Measurements from ENCODE around the gene N4BP2L2. TPM values are rescaled to one million over a fixed set of nuclear protein-coding genes. Genes with fewer than 3 reads are reported as not detected.

Gene N4BP2L2
- total RNA-seq, 1 donor from 2014 or later: 168 TPM

DNA sequence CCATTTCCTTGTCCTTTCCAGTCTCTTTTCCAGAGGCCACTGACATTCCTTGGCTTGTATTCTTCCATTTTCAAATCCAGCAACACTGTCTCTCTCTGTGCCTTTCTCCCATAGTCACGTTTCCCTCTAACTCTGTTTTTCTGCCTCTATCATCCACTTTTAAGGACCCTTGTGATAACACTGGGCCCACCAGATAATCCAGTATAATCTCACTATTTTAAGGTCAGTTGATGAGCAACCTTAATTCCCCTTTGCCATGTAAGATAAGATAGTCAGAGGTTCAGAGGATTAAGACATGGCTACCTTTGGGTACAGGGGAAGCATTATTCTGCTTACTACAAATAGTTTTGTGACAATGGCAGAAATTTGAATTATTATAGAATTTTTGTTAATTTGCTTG lies 64.9 kb downstream of the N4BP2L2 start:
- H3K4me1 Mint-ChIP-seq: peaks cover 29% of the 10 kb centered on the region
- TF ChIP-seq, protein P1, sequence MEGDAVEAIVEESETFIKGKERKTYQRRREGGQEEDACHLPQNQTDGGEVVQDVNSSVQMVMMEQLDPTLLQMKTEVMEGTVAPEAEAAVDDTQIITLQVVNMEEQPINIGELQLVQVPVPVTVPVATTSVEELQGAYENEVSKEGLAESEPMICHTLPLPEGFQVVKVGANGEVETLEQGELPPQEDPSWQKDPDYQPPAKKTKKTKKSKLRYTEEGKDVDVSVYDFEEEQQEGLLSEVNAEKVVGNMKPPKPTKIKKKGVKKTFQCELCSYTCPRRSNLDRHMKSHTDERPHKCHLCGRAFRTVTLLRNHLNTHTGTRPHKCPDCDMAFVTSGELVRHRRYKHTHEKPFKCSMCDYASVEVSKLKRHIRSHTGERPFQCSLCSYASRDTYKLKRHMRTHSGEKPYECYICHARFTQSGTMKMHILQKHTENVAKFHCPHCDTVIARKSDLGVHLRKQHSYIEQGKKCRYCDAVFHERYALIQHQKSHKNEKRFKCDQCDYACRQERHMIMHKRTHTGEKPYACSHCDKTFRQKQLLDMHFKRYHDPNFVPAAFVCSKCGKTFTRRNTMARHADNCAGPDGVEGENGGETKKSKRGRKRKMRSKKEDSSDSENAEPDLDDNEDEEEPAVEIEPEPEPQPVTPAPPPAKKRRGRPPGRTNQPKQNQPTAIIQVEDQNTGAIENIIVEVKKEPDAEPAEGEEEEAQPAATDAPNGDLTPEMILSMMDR (IDR thresholded peaks at IDR 0.05; ENCODE audit: unreplicated experiment): no peak
- H3K36me3 Mint-ChIP-seq: peaks cover 2% of the 10 kb centered on the region
- no peak overlapping the region for H3K4me3 Mint-ChIP-seq
- no peak for DNase-seq (ENCODE audit: low spot score in 2 of 2, unreplicated experiment in 2 of 2)
- no peaks in the 10 kb centered on the region for H3K9me3 Mint-ChIP-seq
- H3K27me3 Mint-ChIP-seq (ENCODE audit: low read depth): no peaks in the 10 kb centered on the region
- no peak overlapping the region for H3K27ac Mint-ChIP-seq

GRCh38 chr13:32472194-32472621 lies 66.4 kb downstream of the N4BP2L2 start:
- TF ChIP-seq, protein P1 (IDR thresholded peaks at IDR 0.05; ENCODE audit: unreplicated experiment): no peak
- Mint-ChIP-seq H3K27me3 (ENCODE audit: low read depth) (no peaks in the 10 kb centered on the region), H3K36me3 (no peaks in the 10 kb centered on the region), H3K9me3 (no peaks in the 10 kb centered on the region), H3K4me3 (no peak overlapping the region), H3K4me1 (peaks cover 29% of the 10 kb centered on the region), H3K27ac (no peak overlapping the region)
- no peak for DNase-seq (ENCODE audit: low spot score in 2 of 2, unreplicated experiment in 2 of 2)

DNA sequence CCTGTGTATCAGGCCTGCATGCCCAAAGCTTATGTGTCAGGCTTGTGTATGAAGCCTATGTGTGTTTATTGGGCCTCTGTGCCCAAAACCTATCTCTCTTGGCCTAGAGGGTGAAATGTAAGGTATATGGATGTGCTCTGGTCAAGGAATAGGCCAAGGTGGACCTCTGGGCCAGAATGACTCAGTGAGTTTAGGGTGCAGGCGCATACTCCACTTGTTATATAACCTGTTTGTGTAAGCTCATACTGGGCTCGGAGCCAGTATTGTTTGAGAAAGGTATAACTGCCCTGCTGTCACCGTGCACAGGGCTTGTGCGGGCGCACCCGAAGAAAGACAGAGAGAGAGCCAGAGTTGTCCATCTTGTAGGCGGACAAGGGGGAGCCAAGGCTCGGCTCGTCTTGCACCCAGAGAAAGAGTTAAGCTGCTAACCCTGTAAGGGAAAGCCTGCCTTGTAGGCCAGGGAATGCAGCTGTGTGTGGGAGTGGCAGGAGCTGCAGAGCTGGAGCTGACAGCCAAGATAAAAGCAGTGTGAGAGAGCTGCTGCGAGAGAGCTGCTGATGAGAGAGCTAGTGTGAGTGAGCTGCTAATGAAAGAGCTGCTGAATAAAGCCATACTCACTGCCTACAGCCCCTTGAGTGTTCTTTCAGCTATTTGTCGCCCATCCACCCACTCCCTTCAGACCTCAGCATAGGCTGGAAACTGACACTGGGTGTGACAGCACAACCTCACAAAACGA lies 67.2 kb downstream of the N4BP2L2 start:
- H3K9me3 Mint-ChIP-seq: no peaks in the 10 kb centered on the region
- H3K36me3 Mint-ChIP-seq: no peaks in the 10 kb centered on the region
- no peak overlapping the region for H3K4me3 Mint-ChIP-seq
- H3K27ac Mint-ChIP-seq: peak overlapping the region; percentile 82
- H3K4me1 Mint-ChIP-seq: peaks cover 27% of the 10 kb centered on the region
- TF ChIP-seq, protein P1 (IDR thresholded peaks at IDR 0.05; ENCODE audit: unreplicated experiment): no peak
- no peak for DNase-seq (ENCODE audit: low spot score in 2 of 2, unreplicated experiment in 2 of 2)
- no peaks in the 10 kb centered on the region for H3K27me3 Mint-ChIP-seq (ENCODE audit: low read depth)

GRCh38 chr13:32468502-32469142 lies 70.0 kb downstream of the N4BP2L2 start:
- no peak overlapping the region for H3K27ac Mint-ChIP-seq
- TF ChIP-seq, protein P1 (IDR thresholded peaks at IDR 0.05; ENCODE audit: unreplicated experiment): no peak
- peaks cover 6% of the 10 kb centered on the region for H3K9me3 Mint-ChIP-seq
- peaks cover 10% of the 10 kb centered on the region for H3K4me1 Mint-ChIP-seq
- DNase-seq (ENCODE audit: low spot score in 2 of 2, unreplicated experiment in 2 of 2): no peak
- peaks cover 4% of the 10 kb centered on the region for H3K36me3 Mint-ChIP-seq
- H3K27me3 Mint-ChIP-seq (ENCODE audit: low read depth): no peaks in the 10 kb centered on the region
- H3K4me3 Mint-ChIP-seq: no peak overlapping the region

DNA sequence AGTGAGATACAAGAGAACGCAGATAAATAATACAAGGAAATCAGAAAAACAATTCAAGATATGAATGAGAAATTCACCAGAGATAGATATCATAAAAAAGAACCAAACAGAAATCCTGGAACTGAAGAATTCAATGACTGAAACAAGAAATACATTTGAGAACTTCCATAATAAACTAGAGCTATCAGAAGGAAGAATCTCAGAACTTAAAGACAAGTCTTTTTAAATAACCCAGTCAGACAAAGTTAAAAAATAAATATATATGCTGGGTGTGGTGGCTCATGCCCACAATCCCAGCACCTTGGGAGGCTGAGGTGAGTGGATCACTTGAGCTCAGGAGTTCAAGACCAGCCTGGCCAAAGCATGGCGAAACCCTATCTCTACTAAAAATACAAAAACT lies 82.0 kb downstream of the N4BP2L2 start:
- H3K4me1 Mint-ChIP-seq: no peaks in the 10 kb centered on the region
- H3K9me3 Mint-ChIP-seq: peaks cover 50% of the 10 kb centered on the region
- TF ChIP-seq, protein P1 (IDR thresholded peaks at IDR 0.05; ENCODE audit: unreplicated experiment): no peak
- no peak overlapping the region for H3K4me3 Mint-ChIP-seq
- no peaks in the 10 kb centered on the region for H3K27me3 Mint-ChIP-seq (ENCODE audit: low read depth)
- H3K36me3 Mint-ChIP-seq: peaks cover 45% of the 10 kb centered on the region
- no peak for DNase-seq (ENCODE audit: low spot score in 2 of 2, unreplicated experiment in 2 of 2)
- no peak overlapping the region for H3K27ac Mint-ChIP-seq
